GM19372 (cell line): Measurements from ENCODE around the gene PLCD4.

Experiments
- ATAC-seq: cut with Tn5 transposase; IDR thresholded peaks from one replicate; pipeline ENCODE4 v1.9.1; 2021; ENCODE audit warnings: mild to moderate bottlenecking, low read depth, moderate library complexity; ENCODE audit not compliant: unreplicated experiment

Gene PLCD4

DNA sequence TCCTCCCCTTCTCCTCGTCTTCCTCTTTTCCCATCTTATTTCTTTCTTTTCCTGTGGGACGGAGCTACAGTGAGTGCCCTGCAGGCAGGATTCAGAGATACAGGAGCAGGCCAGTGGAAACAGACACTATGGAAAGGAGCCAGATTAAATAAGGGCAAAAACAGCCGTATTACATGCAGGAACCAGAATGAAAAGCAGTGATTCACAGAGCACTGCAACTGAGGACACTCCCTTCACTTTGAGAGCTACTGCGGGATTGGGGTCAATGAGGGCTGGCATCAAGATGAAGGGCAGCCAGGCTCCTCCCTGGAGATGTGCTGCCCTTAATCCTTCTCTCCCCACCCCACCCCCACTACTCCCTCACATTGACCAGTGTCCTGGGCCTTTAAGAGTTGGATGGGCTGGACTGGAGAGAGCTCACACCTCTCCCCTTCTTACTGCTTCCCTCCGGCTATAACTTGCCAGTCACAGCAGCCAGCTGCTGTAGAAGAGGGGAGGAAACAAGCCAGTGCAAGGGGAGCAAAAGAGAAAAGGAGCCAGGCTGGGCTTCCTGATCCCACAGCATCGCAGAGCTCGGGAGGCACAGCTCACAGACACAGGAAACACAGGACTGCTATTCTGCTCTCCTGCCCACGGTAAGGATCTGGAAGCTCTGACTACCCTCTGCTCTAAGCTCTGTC, at the start of gene PLCD4:
Gene PLCD4, plus strand, starts transcription at position 464 of the 680 bp plus-strand sequence. CDS start 7,841 bp downstream, outside the sequence.
- no peak for ATAC-seq

GRCh38 chr2:218557941-218558340, 49.8 kb upstream of the PLCD4 start:
- no peak for ATAC-seq

DNA sequence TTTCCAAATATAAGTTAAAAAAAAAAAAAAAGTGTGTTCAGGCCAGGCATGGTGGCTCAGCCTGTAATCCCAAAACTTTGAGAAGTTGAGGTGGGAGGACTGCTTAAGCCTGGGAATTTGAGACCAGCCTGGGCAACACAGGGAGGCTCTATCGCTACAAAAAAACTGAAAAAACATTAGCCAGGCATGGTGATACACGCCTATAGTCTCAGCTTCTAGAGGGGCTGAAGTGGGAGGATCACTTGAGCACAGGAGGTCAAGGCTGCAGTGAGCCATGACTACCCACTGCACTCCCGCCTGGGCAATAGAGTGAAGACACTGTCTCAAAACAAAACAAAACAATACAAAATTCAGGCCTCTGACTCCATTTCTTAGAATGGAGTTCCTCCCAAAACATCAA, 48.7 kb upstream of the PLCD4 start:
- ATAC-seq: no peak

DNA sequence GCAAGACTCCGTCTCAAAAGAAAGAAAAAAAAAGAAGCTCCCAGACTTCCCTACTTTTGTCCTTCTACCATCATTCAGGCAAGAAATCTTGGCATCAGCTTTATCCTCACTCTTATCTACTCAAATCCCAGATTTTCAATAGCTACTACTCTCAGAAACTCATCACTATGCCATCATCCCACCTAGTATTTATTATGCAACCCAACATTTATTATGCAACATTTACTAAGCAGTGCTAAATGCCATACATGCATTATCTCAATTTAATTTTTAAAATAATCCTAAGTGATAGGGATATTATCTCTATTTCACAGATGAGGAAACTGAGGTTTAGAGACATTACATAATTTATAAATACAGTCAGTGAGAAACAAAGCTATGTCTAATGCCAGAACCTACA, 43.6 kb upstream of the PLCD4 start:
- no peak for ATAC-seq

DNA sequence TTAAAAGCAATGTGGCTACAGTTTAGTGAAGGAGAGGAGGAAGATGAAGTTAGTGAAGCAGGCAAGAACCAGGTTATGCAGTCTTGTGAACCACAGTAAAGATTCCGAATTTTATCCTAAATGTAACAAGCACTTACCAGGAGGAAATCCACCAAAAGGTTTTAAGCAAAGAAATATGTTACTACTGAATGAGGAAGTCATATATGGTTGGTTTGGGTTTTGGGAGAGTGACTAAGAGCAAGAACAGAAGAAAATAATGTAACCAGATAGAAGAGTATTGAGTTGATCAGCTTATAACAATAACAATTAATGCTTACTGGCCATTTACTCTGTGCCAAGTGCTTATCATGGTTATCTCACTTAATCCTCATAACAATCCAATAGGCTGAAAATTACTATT, 41.4 kb upstream of the PLCD4 start:
- ATAC-seq: no peak

DNA sequence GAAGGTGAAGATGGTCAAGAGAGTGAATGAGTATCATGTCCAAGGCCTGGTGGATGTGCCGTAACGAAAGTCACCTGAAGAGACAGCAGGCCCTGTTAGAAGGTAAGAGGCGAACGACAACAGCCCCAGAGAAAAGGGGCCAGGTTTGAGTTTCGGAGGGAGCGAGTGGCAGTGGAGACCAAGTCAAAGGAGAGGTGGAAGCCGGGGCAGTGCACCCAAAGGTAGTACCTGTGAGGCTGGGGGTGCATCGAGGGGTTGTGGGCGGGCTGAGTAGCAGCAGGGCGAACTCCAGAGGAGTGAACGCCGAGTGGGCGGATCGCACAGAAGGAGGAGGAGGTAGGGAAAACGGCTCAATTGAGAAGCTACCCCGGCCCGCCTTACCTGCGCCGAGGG, 39.9 kb upstream of the PLCD4 start:
- peak; percentile 29 for ATAC-seq

GRCh38 chr2:218568190-218569037, 39.3 kb upstream of the PLCD4 start, which contains the start of the genes CNOT9 and USP37:
CNOT9 (plus strand) TSS chr2:218568839; CDS start chr2:218568955, 116 bp downstream.
USP37 (minus strand) TSS chr2:218568351; CDS start chr2:218558653, 9,698 bp downstream.
- ATAC-seq: peak; percentile 80

DNA sequence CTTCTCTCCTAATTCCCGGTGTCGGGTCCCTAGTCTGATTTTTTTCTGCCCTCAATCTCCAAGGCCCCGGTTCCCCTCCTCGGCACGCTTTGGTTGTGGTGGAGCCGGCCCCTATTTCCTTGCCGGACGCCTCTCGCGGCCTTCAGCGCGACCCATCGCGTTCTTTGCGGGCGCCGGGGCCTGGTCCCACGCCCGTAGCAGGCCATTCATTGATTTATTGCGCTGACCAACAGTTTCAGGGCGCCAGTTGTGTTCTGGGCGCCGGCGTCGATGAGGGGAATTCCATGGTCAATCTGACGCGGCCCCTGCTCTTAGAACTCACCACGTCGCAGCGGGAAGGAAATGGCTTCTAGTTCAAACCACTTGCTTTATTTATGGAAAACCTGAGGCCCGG, 38.7 kb upstream of the PLCD4 start:
- peak; percentile 21 for ATAC-seq

DNA sequence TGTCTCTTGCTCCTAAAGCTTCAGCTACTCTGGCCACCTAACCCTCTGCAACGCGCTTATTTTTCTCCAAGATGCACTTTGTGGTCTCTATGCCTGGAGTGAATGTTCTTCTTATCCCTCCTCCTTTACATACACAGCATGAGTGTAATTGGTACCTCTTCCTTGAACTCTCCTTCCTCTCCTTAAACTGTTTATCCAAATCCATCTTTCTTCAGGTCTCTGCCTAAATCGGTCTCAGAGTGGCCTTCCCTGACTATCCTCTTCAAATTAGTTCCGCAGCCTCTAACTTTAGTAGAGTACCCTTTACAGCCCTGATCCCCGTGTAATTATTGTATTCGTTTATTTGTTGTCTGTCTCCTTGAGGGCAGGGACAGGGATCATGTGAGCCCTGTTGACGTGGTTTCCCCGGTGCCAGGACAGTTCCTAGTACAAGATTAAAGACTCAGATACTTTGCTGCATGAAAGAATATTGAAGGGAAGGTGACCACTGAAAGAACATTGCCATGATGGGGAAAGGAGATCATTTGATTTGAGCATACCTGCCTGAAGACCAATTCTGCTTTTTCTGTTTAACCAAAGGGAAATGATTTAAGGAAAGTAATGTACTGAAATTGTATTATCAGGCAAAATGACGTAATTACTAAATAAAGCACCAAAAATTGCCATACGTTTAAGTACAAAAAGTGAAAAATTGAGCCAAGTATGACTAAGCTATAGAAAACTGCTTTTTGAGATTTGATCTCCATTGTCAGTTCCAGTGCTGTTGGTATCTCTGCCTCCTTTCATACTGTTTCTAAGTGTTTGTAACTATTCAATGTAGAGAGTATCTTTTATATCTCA, 37.8 kb upstream of the PLCD4 start:
- ATAC-seq: no peak

DNA sequence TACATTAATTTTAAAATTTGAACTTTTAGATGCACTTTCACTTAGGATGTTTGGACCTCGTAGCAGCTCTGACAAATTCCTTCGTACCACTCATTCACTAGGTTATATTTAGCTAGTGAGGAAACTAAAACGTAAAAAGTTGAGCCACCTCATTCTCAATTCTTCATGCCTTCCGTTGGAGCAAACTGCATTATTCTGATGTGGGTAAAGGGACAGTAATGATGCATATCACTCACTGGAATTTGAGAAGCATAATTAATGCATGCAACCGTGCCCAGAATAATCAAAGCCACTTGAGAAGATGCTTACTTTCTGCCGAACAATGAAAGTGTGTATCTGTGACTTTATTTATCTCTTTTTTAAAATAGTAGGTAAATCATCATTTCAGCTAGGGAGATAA, 36.8 kb upstream of the PLCD4 start:
- no peak for ATAC-seq

DNA sequence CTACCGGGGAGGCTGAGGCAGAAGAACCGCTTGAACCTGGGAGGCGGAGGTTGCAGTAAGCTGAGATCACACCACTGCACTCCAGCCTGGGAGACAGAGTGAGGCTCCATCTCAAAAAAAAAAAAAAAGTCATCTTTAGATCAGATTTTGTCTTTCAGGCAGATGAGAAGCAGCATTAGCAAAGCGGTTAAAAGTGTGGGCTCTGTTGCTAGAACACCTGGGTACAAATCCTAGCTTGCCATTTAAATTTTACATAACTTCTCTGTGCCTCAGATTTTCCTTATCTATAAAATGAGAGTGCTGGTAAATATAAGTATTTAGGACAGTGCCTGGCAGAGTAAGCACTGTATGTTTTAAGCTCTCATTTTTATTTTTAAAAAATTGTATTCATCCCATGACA, 30.8 kb upstream of the PLCD4 start:
- no peak for ATAC-seq

DNA sequence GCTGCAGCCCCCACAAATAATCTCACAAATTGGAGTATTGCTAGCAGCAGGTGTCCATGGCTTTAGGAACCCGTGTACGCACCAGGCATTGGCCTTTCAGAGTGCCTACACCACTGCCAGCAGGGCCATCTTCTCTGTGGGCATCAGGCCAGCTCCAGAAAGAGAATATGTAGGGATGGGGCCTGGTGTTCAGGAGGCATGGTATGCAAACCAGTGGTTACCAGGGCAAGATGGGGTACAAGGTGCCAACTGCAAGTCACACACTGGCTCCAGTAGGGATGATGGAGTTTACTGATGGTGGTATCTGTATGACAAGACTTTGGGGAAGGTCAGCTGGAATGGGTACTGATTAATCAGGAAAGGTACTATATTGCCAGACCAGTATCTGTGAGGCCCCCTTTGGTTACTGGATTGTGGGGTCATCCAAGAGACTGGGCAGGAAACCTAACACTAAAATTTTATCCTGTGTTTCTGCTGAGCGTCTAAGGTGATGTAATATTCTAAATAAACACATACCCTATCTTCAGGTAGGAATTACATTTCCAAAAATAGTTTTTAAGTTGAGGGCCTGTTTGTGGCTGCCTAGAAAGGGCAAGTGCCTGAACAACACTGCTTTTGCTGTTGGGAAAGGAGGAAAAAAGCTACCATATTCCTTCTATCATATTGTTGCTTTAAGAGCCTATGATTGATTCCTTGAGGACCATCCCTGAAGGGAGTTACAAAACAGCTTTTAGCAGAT, 30.0 kb upstream of the PLCD4 start:
- ATAC-seq: no peak

GRCh38 chr2:218578272-218578877, 29.3 kb upstream of the PLCD4 start:
- no peak for ATAC-seq

DNA sequence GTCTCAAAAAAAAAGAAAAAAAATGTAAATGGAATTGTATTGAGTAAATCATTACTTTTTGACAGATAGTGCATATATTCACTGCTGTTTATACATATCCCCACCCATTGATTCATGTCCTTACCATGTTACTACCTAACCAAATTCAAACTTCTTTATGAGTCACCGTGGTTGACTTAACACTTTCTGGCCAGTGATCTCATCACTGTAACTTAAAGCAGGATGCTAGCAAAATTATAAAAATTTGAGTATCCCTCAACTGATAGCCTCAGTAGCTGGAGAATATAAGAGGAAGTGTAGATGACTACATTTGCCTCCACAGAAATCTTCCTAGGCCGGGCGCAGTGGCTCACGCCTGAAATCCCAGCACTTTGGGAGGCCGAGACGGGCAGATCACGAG, 25.6 kb upstream of the PLCD4 start:
- ATAC-seq: no peak

DNA sequence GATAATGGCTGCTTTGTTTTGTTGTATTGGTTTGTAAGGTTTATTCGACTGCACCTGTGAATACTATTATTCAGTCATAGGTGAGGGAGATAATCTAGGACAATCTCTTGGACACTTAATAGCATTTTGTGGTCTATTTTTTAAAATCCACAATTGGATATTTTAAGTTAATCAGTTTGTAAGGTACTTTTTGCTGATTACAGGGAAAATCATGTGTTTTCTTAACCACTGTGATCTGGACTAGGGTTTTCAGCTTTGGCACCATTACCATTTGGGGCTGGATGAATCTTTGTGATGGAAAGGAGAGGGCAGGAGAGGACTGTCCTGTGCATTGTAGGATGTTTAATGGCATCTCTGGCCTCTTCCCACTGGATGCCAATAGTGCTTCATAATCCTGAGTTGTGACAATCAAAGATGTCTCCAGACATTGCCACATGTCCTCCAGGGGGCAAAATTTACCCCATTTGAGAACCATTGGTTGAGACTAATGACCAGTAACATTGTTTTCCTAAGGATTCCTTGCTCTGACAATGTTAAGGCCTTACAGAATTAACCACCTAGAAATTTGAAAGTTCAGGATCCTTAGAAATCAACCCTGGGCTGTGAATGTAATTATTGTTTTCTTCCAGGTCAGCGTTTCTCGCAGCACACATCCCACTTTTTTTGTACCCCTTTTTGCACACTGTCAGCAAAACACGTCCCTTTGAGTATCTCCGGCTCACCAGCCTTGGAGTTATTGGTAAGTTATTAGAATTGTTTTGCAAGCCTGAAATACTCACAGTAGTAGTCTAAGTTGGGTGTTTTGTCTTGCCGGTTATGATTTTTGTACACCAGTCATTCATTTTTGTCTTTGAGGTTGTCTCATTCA, 23.5 kb upstream of the PLCD4 start:
- ATAC-seq: no peak

GRCh38 chr2:218585541-218585940, 22.2 kb upstream of the PLCD4 start:
- ATAC-seq: no peak

DNA sequence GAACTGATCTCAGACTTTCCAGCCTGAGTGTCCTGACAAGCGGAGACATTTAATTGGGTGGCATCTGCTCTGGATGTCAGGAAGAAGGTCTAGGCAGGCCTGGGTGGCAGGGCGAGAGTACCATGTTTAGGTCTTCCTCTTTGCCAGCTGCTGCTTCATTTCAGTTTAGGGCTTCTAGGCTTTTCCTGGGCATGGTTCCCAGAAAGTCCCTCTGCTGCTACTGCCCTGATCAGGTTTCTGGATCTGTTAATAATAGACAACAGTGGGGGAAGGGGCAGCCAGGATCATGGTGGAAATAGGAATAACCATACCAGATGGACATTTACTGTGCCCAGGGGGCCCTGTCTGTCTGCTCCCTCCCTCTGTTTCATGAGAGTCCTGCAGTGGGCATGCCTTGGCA, 2.3 kb upstream of the PLCD4 start:
- no peak for ATAC-seq

DNA sequence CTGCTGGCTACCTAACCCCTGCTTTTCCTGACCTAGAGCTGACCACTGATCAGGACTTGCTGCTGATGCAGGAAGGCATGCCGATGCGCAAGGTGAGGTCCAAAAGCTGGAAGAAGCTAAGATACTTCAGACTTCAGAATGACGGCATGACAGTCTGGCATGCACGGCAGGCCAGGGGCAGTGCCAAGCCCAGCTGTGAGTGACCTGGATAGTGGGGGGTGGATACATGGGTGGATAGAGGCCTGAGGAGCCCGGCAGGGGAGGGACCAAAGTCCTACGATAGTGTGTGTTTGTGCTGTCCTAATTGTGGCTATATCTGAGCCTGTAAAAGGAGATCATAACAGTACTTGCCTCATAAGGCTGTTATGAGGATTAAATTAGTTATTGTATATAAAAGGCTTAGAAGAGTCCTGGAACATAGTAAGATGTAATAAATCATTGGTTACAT, 8.2 kb downstream of the PLCD4 start:
- no peak for ATAC-seq
